Mesenchymal stem cell (in vitro differentiated cells and primary cell): ENCODE results near the gene ALDH6A1. TPM values are rescaled to one million over a fixed set of nuclear protein-coding genes. Genes with fewer than 3 reads are reported as not detected.
"Not testable (repeated sequence)": the region's sequence is repeated elsewhere in the genome, so short reads cannot be mapped to it uniquely, and the experiment has no call there.

ENCODE experiments used
- DNase-seq: peaks from one replicate; pipeline ENCODE4 v3.0.0-alpha.2; 2013
- H2AFZ ChIP-seq: one replicate; pipeline ENCODE4 v1.6.1; 2013; ENCODE audit warnings: low read depth, mild to moderate bottlenecking, control low read depth, inconsistent platforms, low read length, moderate library complexity
- H2AK5ac ChIP-seq: 2 replicates; pipeline ENCODE4 v1.6.1; 2013; ENCODE audit warnings: low read length, moderate library complexity, mild to moderate bottlenecking, inconsistent platforms; ENCODE audit not compliant: severe bottlenecking
- H2BK120ac ChIP-seq: one replicate; pipeline ENCODE4 v1.6.1; 2013; ENCODE audit warnings: low read depth, mild to moderate bottlenecking, inconsistent platforms, low read length, moderate library complexity
- H2BK12ac ChIP-seq, 2 experiments: one replicate each; pipeline ENCODE4 v1.6.1; 2013; ENCODE audit warnings: inconsistent platforms in 2 of 2, low read length in 2 of 2, mild to moderate bottlenecking in 2 of 2, moderate library complexity in 2 of 2, control low read depth in 1 of 2
- H2BK15ac ChIP-seq: one replicate; pipeline ENCODE4 v1.6.1; 2013; ENCODE audit warnings: mild to moderate bottlenecking, low read depth, inconsistent platforms; ENCODE audit not compliant: poor library complexity, severe bottlenecking
- H2BK5ac ChIP-seq: 2 replicates; pipeline ENCODE4 v1.6.1; 2013; ENCODE audit warnings: low read depth, mild to moderate bottlenecking, low read length, control low read depth, inconsistent platforms; ENCODE audit not compliant: poor library complexity, severe bottlenecking
- H3K14ac ChIP-seq, 2 experiments: one replicate each; pipeline ENCODE4 v1.6.1; 2013; ENCODE audit warnings: inconsistent platforms in 2 of 2, low read length in 2 of 2, control low read depth in 1 of 2, mild to moderate bottlenecking in 1 of 2, moderate library complexity in 1 of 2
- H3K18ac ChIP-seq, 2 experiments: one replicate each; pipeline ENCODE4 v1.6.1; 2013; ENCODE audit warnings: inconsistent platforms in 2 of 2, low read length in 2 of 2, control low read depth in 1 of 2, low read depth in 1 of 2, mild to moderate bottlenecking in 1 of 2
- H3K23ac ChIP-seq, 2 experiments: one replicate each; pipeline ENCODE4 v1.6.1; 2013; ENCODE audit warnings: inconsistent platforms in 2 of 2, low read length in 2 of 2, mild to moderate bottlenecking in 2 of 2, moderate library complexity in 2 of 2, control low read depth in 1 of 2
- H3K27ac ChIP-seq: 2 replicates; pipeline ENCODE4 v1.5.1; 2013; ENCODE audit warnings: mild to moderate bottlenecking, moderate library complexity, low read length, control low read depth, inconsistent platforms; ENCODE audit not compliant: poor library complexity, severe bottlenecking
- H3K27me3 ChIP-seq, 2 experiments: 2 replicates each; pipeline versions ENCODE4 v1.6.1 to v1.7.0; 2013; ENCODE audit warnings: low read length in 2 of 2, mild to moderate bottlenecking in 2 of 2, moderate library complexity in 2 of 2, control low read depth in 1 of 2, inconsistent platforms in 1 of 2; ENCODE audit not compliant: control insufficient read depth in 1 of 2, insufficient read depth in 1 of 2
- H3K36me3 ChIP-seq, 2 experiments: 2 replicates each; pipeline versions ENCODE4 v1.6.1 to v1.7.0; 2013; ENCODE audit warnings: low read length in 2 of 2, control low read depth in 1 of 2, inconsistent platforms in 1 of 2, low read depth in 1 of 2, mild to moderate bottlenecking in 1 of 2; ENCODE audit not compliant: insufficient read depth in 2 of 2, control insufficient read depth in 1 of 2
- H3K4ac ChIP-seq, 2 experiments: one replicate each; pipeline ENCODE4 v1.6.1; 2013; ENCODE audit warnings: inconsistent platforms in 2 of 2, low read length in 2 of 2, mild to moderate bottlenecking in 2 of 2, moderate library complexity in 2 of 2, control low read depth in 1 of 2, low read depth in 1 of 2
- H3K4me1 ChIP-seq: 2 replicates; pipeline ENCODE4 v1.6.1; 2013; ENCODE audit warnings: low read depth, low read length, control low read depth; ENCODE audit not compliant: control insufficient read depth, insufficient read depth
- H3K4me2 ChIP-seq: 2 replicates; pipeline ENCODE4 v1.6.1; 2013; ENCODE audit warnings: low read length, mild to moderate bottlenecking, inconsistent platforms; ENCODE audit not compliant: poor library complexity, severe bottlenecking
- H3K4me3 ChIP-seq, 2 experiments: 2 replicates each; pipeline versions ENCODE4 v1.5.1 to v1.7.0; 2013; ENCODE audit warnings: low read length in 2 of 2, mild to moderate bottlenecking in 2 of 2, control low read depth in 1 of 2, low read depth in 1 of 2; ENCODE audit not compliant: insufficient read depth in 1 of 2
- H3K79me1 ChIP-seq: replicated peaks from 2 replicates; pipeline ENCODE4 v1.6.1; 2013; ENCODE audit warnings: mild to moderate bottlenecking, control low read depth, low read length, inconsistent platforms; ENCODE audit not compliant: poor library complexity, severe bottlenecking
- H3K9ac ChIP-seq: 2 replicates; pipeline ENCODE4 v1.7.0; 2013; ENCODE audit warnings: mild to moderate bottlenecking, low read length, moderate library complexity
- H3K9me3 ChIP-seq: 2 replicates; pipeline ENCODE4 v1.7.0; 2013; ENCODE audit warnings: mild to moderate bottlenecking, low read length; ENCODE audit not compliant: control insufficient read depth
- H4K8ac ChIP-seq: one replicate; pipeline ENCODE4 v1.6.1; 2013; ENCODE audit warnings: inconsistent platforms, mild to moderate bottlenecking, low read length, moderate library complexity
- H4K91ac ChIP-seq: one replicate; pipeline ENCODE4 v1.6.1; 2013; ENCODE audit warnings: mild to moderate bottlenecking, low read length, inconsistent platforms
- WGBS: methylation state at CpG from one replicate; pipeline ENCODE4 v1.1.7; 2013; ENCODE audit warnings: mixed read lengths; 5-methylcytosine and 5-hydroxymethylcytosine counted together
- polyA plus RNA-seq, 2 experiments: library from polyadenylated mRNA; stranded (reverse); fragments of 200-250 nt; gene quantifications; one replicate each; pipeline ENCODE4 v1.2.3, GENCODE V29; 2013

Gene ALDH6A1
- 3.7 TPM for polyA plus RNA-seq (2013, experiment 1 of 2)
- polyA plus RNA-seq (2013, experiment 2 of 2): 3.5 TPM

DNA sequence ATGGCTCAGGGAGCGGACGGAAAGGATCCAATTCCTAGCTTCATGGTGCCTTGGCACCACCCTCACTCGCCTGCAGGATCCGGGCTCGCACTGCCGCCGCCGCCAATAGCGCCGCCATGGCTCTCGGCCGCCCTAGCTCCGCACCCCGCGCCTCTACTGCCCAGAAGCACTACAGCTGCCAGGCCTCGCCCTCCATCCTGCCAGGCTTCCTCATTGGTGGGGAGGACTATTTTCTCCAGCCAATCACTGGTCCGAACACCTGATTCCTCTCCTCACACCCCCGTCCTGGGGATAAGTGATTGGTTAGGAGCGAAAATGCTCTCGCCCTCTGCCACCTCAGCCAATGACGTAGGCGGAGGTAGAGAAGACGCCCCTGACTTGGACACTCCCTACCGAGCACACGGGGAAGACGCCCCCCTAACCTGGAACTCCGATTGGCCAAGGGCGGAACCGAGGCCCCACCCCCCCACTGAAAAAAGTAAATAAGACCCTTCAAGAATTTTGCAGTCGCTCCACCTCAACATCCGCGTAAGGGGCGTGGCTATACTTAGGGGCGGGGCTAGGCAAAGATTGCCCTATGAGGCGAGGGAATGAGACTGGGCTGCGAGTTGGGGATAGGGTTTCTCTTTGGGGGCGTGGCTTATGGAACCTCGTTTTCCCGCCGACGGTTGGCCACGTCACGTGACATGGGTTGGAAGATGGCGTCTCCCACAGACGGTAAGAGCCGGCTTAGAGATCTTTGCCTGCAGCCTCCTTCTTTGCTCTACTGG lies at the start of gene ALDH6A1, which contains the start of gene LIN52:
Gene ALDH6A1, minus strand, starts transcription at position 177 of the 770 bp plus-strand sequence. Its CDS starts 59 bp downstream, at position 118.
Gene LIN52, plus strand, starts transcription at position 680 of the 770 bp plus-strand sequence. Its CDS starts 19 bp downstream, at position 699.
- peak within 1 kb of the TSS; percentile 17 for H2BK15ac ChIP-seq
- H2BK5ac ChIP-seq: no peak within 1 kb of the TSS
- H3K4me3 ChIP-seq: peak within 1 kb of the TSS; percentile 85 to 97
- H3K4me1 ChIP-seq: peaks cover 4% of the 10 kb centered on the region
- WGBS: under 1% methylated on average over 32 of the region's 46 CpGs
- no peak within 1 kb of the TSS for H2AK5ac ChIP-seq
- peaks cover 11% of the 10 kb centered on the region for H3K79me1 ChIP-seq
- no peak within 1 kb of the TSS for H2BK12ac ChIP-seq
- no peak within 1 kb of the TSS for H2BK120ac ChIP-seq
- peak within 1 kb of the TSS; percentile 57 for H3K27ac ChIP-seq
- peak within 1 kb of the TSS; percentile 43 for H4K8ac ChIP-seq
- H3K27me3 ChIP-seq: no peaks in the 10 kb centered on the region
- H3K4me2 ChIP-seq: peak within 1 kb of the TSS; percentile 91
- peak within 1 kb of the TSS in 1 of 2 experiments; percentile 66 for H3K14ac ChIP-seq
- no peaks in the 10 kb centered on the region for H3K9me3 ChIP-seq
- H3K36me3 ChIP-seq: no peaks in the 10 kb centered on the region
- peak within 1 kb of the TSS; percentile 35 to 72 for H3K18ac ChIP-seq
- H2AFZ ChIP-seq: peak within 1 kb of the TSS; percentile 100
- peak within 1 kb of the TSS; percentile 95 for H3K9ac ChIP-seq
- peak; percentile 100 for DNase-seq
- peak within 1 kb of the TSS in 1 of 2 experiments; percentile 74 for H3K23ac ChIP-seq
- H4K91ac ChIP-seq: no peak within 1 kb of the TSS
- H3K4ac ChIP-seq: peak within 1 kb of the TSS in 1 of 2 experiments; percentile 11

DNA sequence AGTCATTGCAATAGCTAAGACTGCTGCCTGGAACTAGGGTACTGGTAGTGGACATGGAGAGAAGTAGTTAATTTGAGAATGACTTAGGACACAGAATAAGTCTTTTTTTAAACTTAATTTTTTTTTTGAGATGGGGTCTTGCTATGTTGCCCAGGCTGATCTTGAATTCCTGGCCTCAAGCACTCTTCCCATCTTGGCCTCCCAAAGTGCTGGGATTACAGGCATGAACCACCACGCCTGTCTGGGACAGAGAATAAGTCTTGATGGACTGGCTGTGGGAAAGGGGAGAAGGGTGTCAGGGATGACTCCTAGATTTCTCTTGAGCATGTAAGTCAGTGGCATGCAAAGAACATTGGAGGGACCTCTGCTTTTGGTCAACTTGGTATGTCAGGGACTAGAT lies 43.4 kb upstream of the ALDH6A1 start:
- Histone ChIP-seq H2BK5ac (no peak overlapping the region), H2AFZ (no peak overlapping the region), H3K27ac (no peak overlapping the region), H3K4me2 (no peak overlapping the region), H4K8ac (no peak overlapping the region), H3K4ac (no peak overlapping the region), H3K9me3 (peaks cover 4% of the 10 kb centered on the region), H2BK15ac (no peak overlapping the region), H3K79me1 (no peaks in the 10 kb centered on the region), H2BK120ac (no peak overlapping the region), H3K14ac (no peak overlapping the region), H3K4me1 (no peaks in the 10 kb centered on the region), H3K27me3 (no peaks in the 10 kb centered on the region), H3K36me3 (no peaks in the 10 kb centered on the region), H2BK12ac (no peak overlapping the region), H4K91ac (no peak overlapping the region), H3K9ac (no peak overlapping the region), H3K4me3 (no peak overlapping the region), H3K18ac (no peak overlapping the region), H2AK5ac (no peak overlapping the region), H3K23ac (no peak overlapping the region)
- WGBS: 92% methylated on average over 1 of the region's 1 CpG
- DNase-seq: no peak

DNA sequence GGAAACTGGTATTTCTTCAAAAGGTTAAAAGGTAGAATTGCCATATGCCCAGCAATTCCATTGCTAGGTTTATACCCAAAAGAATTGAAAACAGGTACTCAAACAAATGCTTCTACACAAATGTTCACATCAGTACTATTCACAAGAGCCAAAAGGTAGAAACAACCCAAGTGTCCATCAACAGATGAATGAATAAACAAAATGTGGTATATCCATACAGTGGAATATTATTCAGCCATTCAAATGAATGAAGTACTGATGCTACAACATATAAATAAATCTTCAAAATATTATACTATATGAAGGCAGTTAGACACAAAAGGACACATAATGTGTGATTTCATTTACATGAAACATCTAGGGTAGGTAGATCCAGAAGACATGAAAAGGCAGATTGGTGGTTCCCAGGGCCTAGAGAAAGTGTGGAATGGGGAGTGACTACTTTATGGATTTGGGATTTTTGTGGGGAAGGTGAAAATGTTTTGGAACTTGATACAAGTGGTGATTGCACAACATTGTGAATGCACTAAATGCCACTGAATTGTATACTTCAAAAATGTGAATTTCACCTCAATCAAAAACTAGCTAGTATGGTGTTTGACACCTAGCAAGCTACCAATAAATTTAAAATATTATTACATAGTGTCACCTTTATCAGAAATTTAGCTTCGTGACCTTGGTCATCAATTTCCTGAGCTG lies 42.2 kb upstream of the ALDH6A1 start:
- Histone ChIP-seq H3K27ac (no peak overlapping the region), H2BK15ac (no peak overlapping the region), H3K4me1 (no peaks in the 10 kb centered on the region), H3K9ac (no peak overlapping the region), H3K27me3 (no peaks in the 10 kb centered on the region), H3K18ac (no peak overlapping the region), H3K4me2 (no peak overlapping the region), H2BK5ac (no peak overlapping the region), H3K23ac (no peak overlapping the region), H3K9me3 (peaks cover 4% of the 10 kb centered on the region), H3K4me3 (no peak overlapping the region), H3K36me3 (no peaks in the 10 kb centered on the region), H2BK120ac (no peak overlapping the region), H3K79me1 (no peaks in the 10 kb centered on the region), H4K8ac (no peak overlapping the region), H3K14ac (no peak overlapping the region), H2AK5ac (no peak overlapping the region), H3K4ac (no peak overlapping the region), H4K91ac (no peak overlapping the region), H2AFZ (no peak overlapping the region), H2BK12ac (no peak overlapping the region)
- no CpG with 5 or more reads among the region's 1 CpG for WGBS
- DNase-seq: no peak

DNA sequence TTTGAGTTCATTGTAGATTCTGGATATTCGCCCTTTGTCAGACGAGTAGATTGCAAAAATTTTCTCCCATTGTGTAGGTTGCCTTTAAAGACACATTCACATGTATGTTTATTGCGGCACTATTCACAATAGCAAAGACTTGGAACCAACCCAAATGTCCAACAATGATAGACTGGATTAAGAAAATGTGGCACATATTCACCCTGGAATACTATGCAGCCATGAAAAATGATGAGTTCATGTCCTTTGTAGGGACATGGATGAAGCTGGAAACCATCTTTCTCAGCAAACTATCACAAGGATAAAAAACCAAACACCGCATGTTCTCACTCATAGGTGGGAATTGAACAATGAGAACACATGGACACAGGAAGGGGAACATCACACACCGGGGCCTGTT lies 41.2 kb upstream of the ALDH6A1 start:
- not testable (repeated sequence) for H2BK15ac ChIP-seq, H3K4me2 ChIP-seq, H3K4me1 ChIP-seq, H3K23ac ChIP-seq, H3K9me3 ChIP-seq, H3K9ac ChIP-seq, H3K79me1 ChIP-seq, H3K4ac ChIP-seq, H4K91ac ChIP-seq, H3K27ac ChIP-seq, H2BK5ac ChIP-seq, H4K8ac ChIP-seq, H2BK12ac ChIP-seq, H3K27me3 ChIP-seq, DNase-seq, H2BK120ac ChIP-seq, H3K18ac ChIP-seq, H3K4me3 ChIP-seq, H2AFZ ChIP-seq, H3K36me3 ChIP-seq, H3K14ac ChIP-seq, H2AK5ac ChIP-seq
- WGBS: 100% methylated on average over 1 of the region's 5 CpGs
